ENCODE results near the gene GBX2. TPM values are rescaled to one million over a fixed set of nuclear protein-coding genes. Genes with fewer than 3 reads are reported as not detected.

The GBX2 gene
- total and polyA plus RNA-seq, 10 of the 15 experiments (the other 5 are each of a cell fraction or from before 2014, with no cell fraction given), result not detected

DNA sequence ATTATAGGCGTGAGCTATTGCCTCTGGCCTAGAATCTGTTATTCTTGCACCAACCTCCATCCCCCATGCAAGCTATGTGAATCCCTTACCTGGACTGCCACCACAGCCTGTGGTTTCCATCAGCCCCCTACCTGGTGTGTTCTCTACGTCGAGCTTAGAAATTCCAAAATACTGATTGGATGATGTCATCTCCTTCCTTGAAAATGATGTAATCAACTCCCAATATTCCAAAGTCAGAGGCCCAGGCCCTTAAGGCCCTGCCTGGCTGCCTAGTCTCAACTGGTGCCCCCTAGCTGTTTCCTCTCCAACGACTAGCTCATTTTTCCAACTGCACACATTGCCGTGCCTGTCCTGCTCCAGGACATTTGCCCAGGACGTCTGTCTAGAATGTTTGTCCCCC is 41.3 kb upstream of the GBX2 start (continued):
- TF ChIP-seq, protein P1, sequence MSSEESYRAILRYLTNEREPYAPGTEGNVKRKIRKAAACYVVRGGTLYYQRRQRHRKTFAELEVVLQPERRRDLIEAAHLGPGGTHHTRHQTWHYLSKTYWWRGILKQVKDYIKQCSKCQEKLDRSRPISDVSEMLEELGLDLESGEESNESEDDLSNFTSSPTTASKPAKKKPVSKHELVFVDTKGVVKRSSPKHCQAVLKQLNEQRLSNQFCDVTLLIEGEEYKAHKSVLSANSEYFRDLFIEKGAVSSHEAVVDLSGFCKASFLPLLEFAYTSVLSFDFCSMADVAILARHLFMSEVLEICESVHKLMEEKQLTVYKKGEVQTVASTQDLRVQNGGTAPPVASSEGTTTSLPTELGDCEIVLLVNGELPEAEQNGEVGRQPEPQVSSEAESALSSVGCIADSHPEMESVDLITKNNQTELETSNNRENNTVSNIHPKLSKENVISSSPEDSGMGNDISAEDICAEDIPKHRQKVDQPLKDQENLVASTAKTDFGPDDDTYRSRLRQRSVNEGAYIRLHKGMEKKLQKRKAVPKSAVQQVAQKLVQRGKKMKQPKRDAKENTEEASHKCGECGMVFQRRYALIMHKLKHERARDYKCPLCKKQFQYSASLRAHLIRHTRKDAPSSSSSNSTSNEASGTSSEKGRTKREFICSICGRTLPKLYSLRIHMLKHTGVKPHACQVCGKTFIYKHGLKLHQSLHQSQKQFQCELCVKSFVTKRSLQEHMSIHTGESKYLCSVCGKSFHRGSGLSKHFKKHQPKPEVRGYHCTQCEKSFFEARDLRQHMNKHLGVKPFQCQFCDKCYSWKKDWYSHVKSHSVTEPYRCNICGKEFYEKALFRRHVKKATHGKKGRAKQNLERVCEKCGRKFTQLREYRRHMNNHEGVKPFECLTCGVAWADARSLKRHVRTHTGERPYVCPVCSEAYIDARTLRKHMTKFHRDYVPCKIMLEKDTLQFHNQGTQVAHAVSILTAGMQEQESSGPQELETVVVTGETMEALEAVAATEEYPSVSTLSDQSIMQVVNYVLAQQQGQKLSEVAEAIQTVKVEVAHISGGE (CRISPR knock-in tag; IDR thresholded peaks at IDR 0.05), result no peak
- TF ChIP-seq, protein P2, sequence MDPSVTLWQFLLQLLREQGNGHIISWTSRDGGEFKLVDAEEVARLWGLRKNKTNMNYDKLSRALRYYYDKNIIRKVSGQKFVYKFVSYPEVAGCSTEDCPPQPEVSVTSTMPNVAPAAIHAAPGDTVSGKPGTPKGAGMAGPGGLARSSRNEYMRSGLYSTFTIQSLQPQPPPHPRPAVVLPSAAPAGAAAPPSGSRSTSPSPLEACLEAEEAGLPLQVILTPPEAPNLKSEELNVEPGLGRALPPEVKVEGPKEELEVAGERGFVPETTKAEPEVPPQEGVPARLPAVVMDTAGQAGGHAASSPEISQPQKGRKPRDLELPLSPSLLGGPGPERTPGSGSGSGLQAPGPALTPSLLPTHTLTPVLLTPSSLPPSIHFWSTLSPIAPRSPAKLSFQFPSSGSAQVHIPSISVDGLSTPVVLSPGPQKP (IDR thresholded peaks at IDR 0.05; ENCODE audit: low read depth, low read length), result no peak
- TF ChIP-seq TCF12 (IDR thresholded peaks at IDR 0.05; ENCODE audit: low read depth, low read length) (no peak), ATF2 (IDR thresholded peaks at IDR 0.05; ENCODE audit: low read length) (no peak), HDAC2 (IDR thresholded peaks at IDR 0.05) (no peak), ASH2L (IDR thresholded peaks at IDR 0.05; ENCODE audit: borderline replicate concordance, low read depth) (no peak)

Measured in GM12878 (cell line).